Erythroblast (primary cell): Measurements from ENCODE around the gene ERMAP.
"Not testable (repeated sequence)": the region's sequence is repeated elsewhere in the genome, so short reads cannot be mapped to it uniquely, and the experiment has no call there.

Experiments used
- GATA1 ChIP-seq: IDR thresholded peaks from 2 replicates; pipeline ENCODE4 v1.6.1; 2011; ENCODE audit warnings: low read depth, mild to moderate bottlenecking, control low read depth, low read length, moderate library complexity
- POLR2A ChIP-seq: IDR thresholded peaks from 2 replicates; pipeline ENCODE4 v1.6.1; 2011; ENCODE audit warnings: mild to moderate bottlenecking, low read length

DNA sequence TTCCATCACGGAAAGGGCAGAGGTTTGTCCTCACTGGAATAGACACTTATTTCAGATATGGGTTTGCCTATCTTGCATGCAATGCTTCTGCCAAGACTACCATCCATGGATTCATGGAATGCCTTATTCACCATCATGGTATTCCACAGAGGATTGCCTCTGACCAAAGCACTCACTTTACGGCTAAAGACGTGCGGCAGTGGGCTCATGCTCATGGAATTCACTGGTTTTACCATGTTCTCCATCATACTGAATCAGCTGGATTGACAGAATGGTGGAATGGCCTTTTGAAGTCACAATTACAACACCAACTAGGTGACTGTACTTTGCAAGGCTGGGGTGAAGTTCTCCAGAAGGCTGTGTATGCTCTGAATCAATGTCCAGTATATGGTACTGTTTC is 51.5 kb downstream of the ERMAP start:
- TF ChIP-seq POLR2A, GATA1: not testable (repeated sequence)
